Common myeloid progenitor, CD34-positive (primary cell): Measurements from ENCODE around the gene CCSER1.
A peak's percentile ranks its signal among the peaks of the same experiment; 100 is the strongest.

Source experiments
- CTCF ChIA-PET: fragments of 350-600 bp; sonication (Branson Sonifier 250); formaldehyde crosslinking; loops from one replicate; lab custom pipeline; 2021; ENCODE audit warnings: antibody characterized with exemption; lab: Charles Lee
- POLR2A ChIA-PET: fragments of 350-600 bp; sonication (Branson Sonifier 250); formaldehyde crosslinking; loops from one replicate; lab custom pipeline; 2021; ENCODE audit warnings: antibody characterized with exemption; lab: Charles Lee
- DNase-seq, 3 donors: peaks; one replicate each; pipeline versions ENCODE4 v3.0.0 to v3.0.0-alpha.2; 2013
- H3K27ac ChIP-seq, 2 experiments: 1 replicate in 1 of 2; 2 replicates in 1 of 2; pipeline ENCODE4 v1.7.0; 2013; ENCODE audit warnings: inconsistent platforms in 2 of 2, low read length in 2 of 2, mild to moderate bottlenecking in 2 of 2, low read depth in 1 of 2, moderate library complexity in 1 of 2; ENCODE audit not compliant: severe bottlenecking in 2 of 2, insufficient read depth in 1 of 2, poor library complexity in 1 of 2
- H3K27me3 ChIP-seq, 5 experiments: replicated peaks in 2 of 5; 1 replicate in 3 of 5; 2 replicates in 2 of 5; pipeline versions ENCODE4 v1.6.1 to v1.7.0; 2013; ENCODE audit warnings: low read length in 4 of 5, mild to moderate bottlenecking in 2 of 5, moderate library complexity in 2 of 5, inconsistent platforms in 1 of 5; ENCODE audit not compliant: insufficient read depth in 5 of 5, control insufficient read depth in 4 of 5
- H3K36me3 ChIP-seq, 4 experiments: 1 replicate in 2 of 4; 2 replicates in 2 of 4; pipeline versions ENCODE4 v1.6.1 to v1.7.0; 2013; ENCODE audit warnings: low read length in 3 of 4, control low read depth in 1 of 4, mild to moderate bottlenecking in 1 of 4; ENCODE audit not compliant: control insufficient read depth in 4 of 4, insufficient read depth in 4 of 4
- H3K4me1 ChIP-seq, 4 experiments: 1 replicate in 3 of 4; 2 replicates in 1 of 4; pipeline versions ENCODE4 v1.6.1 to v1.7.1; 2013; ENCODE audit warnings: low read length in 3 of 4, mild to moderate bottlenecking in 3 of 4, control low read depth in 1 of 4, inconsistent platforms in 1 of 4, moderate library complexity in 1 of 4; ENCODE audit not compliant: control insufficient read depth in 4 of 4, insufficient read depth in 4 of 4; ENCODE audit errors: control extremely low read depth in 1 of 4
- H3K4me3 ChIP-seq, 7 experiments: 1 replicate in 4 of 7; 2 replicates in 3 of 7; pipeline versions ENCODE4 v1.5.1 to v1.7.0; 2013; ENCODE audit warnings: mild to moderate bottlenecking in 7 of 7, low read length in 6 of 7, moderate library complexity in 6 of 7, inconsistent platforms in 2 of 7, low read depth in 2 of 7, control low read depth in 1 of 7; ENCODE audit not compliant: insufficient read depth in 4 of 7, control insufficient read depth in 1 of 7; ENCODE audit errors: extremely low read depth in 1 of 7
- H3K9me3 ChIP-seq, 5 experiments: 1 replicate in 4 of 5; 2 replicates in 1 of 5; pipeline versions ENCODE4 v1.6.1 to v1.7.1; 2013; ENCODE audit warnings: low read length in 4 of 5, mild to moderate bottlenecking in 2 of 5, inconsistent platforms in 1 of 5, low read depth in 1 of 5, moderate library complexity in 1 of 5; ENCODE audit not compliant: control insufficient read depth in 4 of 5, insufficient read depth in 2 of 5; ENCODE audit errors: control extremely low read depth in 1 of 5
- WGBS: methylation state at CpG from one replicate; pipeline ENCODE4 v1.1.5; 2013; ENCODE audit not compliant: insufficient coverage; 5-methylcytosine and 5-hydroxymethylcytosine counted together

Gene CCSER1

GRCh38 chr4:90148574-90149148 is 21.5 kb downstream of the CCSER1 start:
- no peak overlapping the region for H3K27ac ChIP-seq
- 100% methylated on average over 2 of the region's 2 CpGs for WGBS
- CTCF ChIA-PET = no interaction called here
- no peak overlapping the region for H3K4me3 ChIP-seq
- H3K27me3 ChIP-seq = no peaks in the 10 kb centered on the region
- DNase-seq = no peak
- POLR2A ChIA-PET = no interaction called here
- H3K36me3 ChIP-seq = no peaks in the 10 kb centered on the region
- no peaks in the 10 kb centered on the region for H3K9me3 ChIP-seq
- no peaks in the 10 kb centered on the region for H3K4me1 ChIP-seq

- Histone ChIP-seq H3K27ac (no peak overlapping the region), H3K4me3 (no peak overlapping the region), H3K36me3 (no peaks in the 10 kb centered on the region), H3K4me1 (no peaks in the 10 kb centered on the region), H3K27me3 (no peaks in the 10 kb centered on the region), H3K9me3 (no peaks in the 10 kb centered on the region)
- DNase-seq = no peak
- POLR2A ChIA-PET = no interaction called here
- CTCF ChIA-PET = interaction anchor here (0.8 to 0.9 kb wide), 2 partner anchors 8 to 10 kb away, joined by 3 read pairs; no protein-coding TSS in a partner anchor
These were observed 24.8 kb downstream of the CCSER1 start for GRCh38 chr4:90152024-90152423.

GRCh38 chr4:90159193-90159592 is 32.0 kb downstream of the CCSER1 start:
- H3K36me3 ChIP-seq = no peaks in the 10 kb centered on the region
- no peak overlapping the region for H3K27ac ChIP-seq
- 56% methylated on average over 1 of the region's 1 CpG for WGBS
- H3K27me3 ChIP-seq = no peaks in the 10 kb centered on the region
- ChIA-PET POLR2A (no interaction called here), CTCF (no interaction called here)
- no peaks in the 10 kb centered on the region for H3K9me3 ChIP-seq
- H3K4me3 ChIP-seq = no peak overlapping the region
- DNase-seq = no peak
- peaks cover 0 to 12% (median 5%) of the 10 kb centered on the region in 4 experiments for H3K4me1 ChIP-seq

- DNase-seq = no peak
These were observed 32.9 kb downstream of the CCSER1 start for GRCh38 chr4:90160044-90160443.

GRCh38 chr4:90162566-90162965 is 35.4 kb downstream of the CCSER1 start:
- ChIA-PET POLR2A (no interaction called here), CTCF (interaction anchor here (1.2 kb wide), 1 partner anchor 11 kb away, joined by 3 read pairs; no protein-coding TSS in a partner anchor)
- DNase-seq = peak in 2 of 3 donors; percentile 3 to 27
- Histone ChIP-seq H3K4me3 (no peak overlapping the region), H3K27me3 (no peaks in the 10 kb centered on the region), H3K27ac (no peak overlapping the region), H3K4me1 (peaks cover 0 to 12% (median 5%) of the 10 kb centered on the region in 4 experiments), H3K36me3 (no peaks in the 10 kb centered on the region), H3K9me3 (no peaks in the 10 kb centered on the region)
- WGBS = no CpG with 5 or more reads among the region's 1 CpG

More at GRCh38 chr4:90160044-90160443, 32.9 kb downstream of the CCSER1 start:
- Histone ChIP-seq H3K36me3 (no peaks in the 10 kb centered on the region), H3K4me1 (peaks cover 0 to 12% (median 5%) of the 10 kb centered on the region in 4 experiments), H3K9me3 (no peaks in the 10 kb centered on the region), H3K27ac (no peak overlapping the region), H3K27me3 (no peaks in the 10 kb centered on the region), H3K4me3 (no peak overlapping the region)
- CTCF ChIA-PET = no interaction called here
- POLR2A ChIA-PET = no interaction called here
- 92% methylated on average over 1 of the region's 1 CpG for WGBS

GRCh38 chr4:90163872-90164271 is 36.7 kb downstream of the CCSER1 start:
- Histone ChIP-seq H3K27me3 (no peaks in the 10 kb centered on the region), H3K4me1 (peaks cover 0 to 12% (median 5%) of the 10 kb centered on the region in 4 experiments), H3K36me3 (no peaks in the 10 kb centered on the region), H3K27ac (no peak overlapping the region), H3K4me3 (no peak overlapping the region), H3K9me3 (no peaks in the 10 kb centered on the region)
- DNase-seq = peak in 1 of 3 donors; percentile 3
- WGBS = no CpG with 5 or more reads among the region's 1 CpG
- CTCF ChIA-PET = no interaction called here
- POLR2A ChIA-PET = no interaction called here

- H3K4me3 ChIP-seq = no peak overlapping the region
- H3K36me3 ChIP-seq = no peaks in the 10 kb centered on the region
- WGBS = 100% methylated on average over 3 of the region's 5 CpGs
- H3K27me3 ChIP-seq = no peaks in the 10 kb centered on the region
- ChIA-PET CTCF (no interaction called here), POLR2A (interaction anchor here (0.5 kb wide), 1 partner anchor 1463 kb away, joined by 3 read pairs; no protein-coding TSS in a partner anchor)
- H3K4me1 ChIP-seq = peaks cover 0 to 12% (median 5%) of the 10 kb centered on the region in 4 experiments
- DNase-seq = no peak
- no peak overlapping the region for H3K27ac ChIP-seq
- no peaks in the 10 kb centered on the region for H3K9me3 ChIP-seq
These were observed 38.7 kb downstream of the CCSER1 start for GRCh38 chr4:90165883-90166282.
